Mucosa of stomach (tissue), 1 donor: Measurements from ENCODE around the gene CELF4.

Source experiments
- H3K27me3 ChIP-seq: one replicate; pipeline ENCODE4 v1.7.0; 2013; ENCODE audit warnings: mild to moderate bottlenecking, low read length; ENCODE audit not compliant: control insufficient read depth, insufficient read depth
- H3K36me3 ChIP-seq: one replicate; pipeline ENCODE4 v1.7.0; 2013; ENCODE audit warnings: low read length; ENCODE audit not compliant: control insufficient read depth, insufficient read depth
- H3K4me1 ChIP-seq: one replicate; pipeline ENCODE4 v1.7.0; 2013; ENCODE audit warnings: mild to moderate bottlenecking, low read length; ENCODE audit not compliant: control insufficient read depth, insufficient read depth
- H3K4me3 ChIP-seq: one replicate; pipeline ENCODE4 v1.7.0; 2013; ENCODE audit warnings: low read length
- H3K9ac ChIP-seq: one replicate; pipeline ENCODE4 v1.7.0; 2013; ENCODE audit warnings: mild to moderate bottlenecking, low read length, moderate library complexity
- H3K9me3 ChIP-seq: one replicate; pipeline ENCODE4 v1.7.0; 2013; ENCODE audit warnings: mild to moderate bottlenecking, low read length, moderate library complexity; ENCODE audit not compliant: control insufficient read depth
- donor health status: Pancreatic carcinoma.

The CELF4 gene

DNA sequence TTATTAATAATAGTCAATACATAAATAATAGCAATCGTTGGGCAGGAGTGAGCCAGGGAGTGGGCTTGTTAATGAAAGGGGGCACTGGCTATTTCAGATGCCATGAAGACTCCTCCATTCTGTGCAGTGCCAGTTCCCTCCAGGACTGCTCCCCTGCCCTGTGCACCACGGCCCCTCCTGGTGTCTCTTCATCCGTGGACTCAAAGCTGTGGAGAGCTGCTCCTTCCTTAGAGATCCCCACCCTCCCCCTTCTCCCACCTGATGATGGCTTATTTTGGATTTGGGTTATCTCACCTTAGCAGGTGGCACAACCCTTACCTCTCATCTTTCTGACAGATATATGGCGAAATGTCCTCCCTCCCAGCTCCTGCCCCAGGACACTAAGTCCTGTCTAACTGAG, 3.1 kb upstream of the CELF4 start:
- Histone ChIP-seq H3K27me3 (peaks cover 65% of the 10 kb centered on the region), H3K4me1 (no peaks in the 10 kb centered on the region), H3K4me3 (no peak overlapping the region), H3K36me3 (no peaks in the 10 kb centered on the region), H3K9ac (no peak overlapping the region), H3K9me3 (no peaks in the 10 kb centered on the region)

DNA sequence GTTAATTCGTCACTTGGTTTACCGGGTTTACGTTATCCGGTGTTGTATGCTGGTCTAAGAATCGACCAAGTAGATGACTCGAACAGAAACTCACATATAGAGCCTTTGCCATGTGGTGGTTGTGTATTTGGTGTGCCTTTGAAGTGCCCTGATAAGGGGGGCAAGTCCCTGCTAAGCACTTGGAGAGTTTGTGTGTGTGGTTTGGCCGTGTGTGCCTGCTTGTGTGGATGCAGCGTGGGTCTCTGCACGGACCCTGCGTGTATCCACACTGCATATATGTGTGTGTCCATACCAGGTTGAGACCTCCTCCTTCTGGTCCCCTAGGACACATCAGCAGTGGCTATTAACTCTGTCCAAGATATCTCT, 2.4 kb upstream of the CELF4 start:
- Histone ChIP-seq H3K4me1 (no peaks in the 10 kb centered on the region), H3K9me3 (no peaks in the 10 kb centered on the region), H3K4me3 (no peak overlapping the region), H3K36me3 (no peaks in the 10 kb centered on the region), H3K27me3 (peaks cover 67% of the 10 kb centered on the region), H3K9ac (no peak overlapping the region)

DNA sequence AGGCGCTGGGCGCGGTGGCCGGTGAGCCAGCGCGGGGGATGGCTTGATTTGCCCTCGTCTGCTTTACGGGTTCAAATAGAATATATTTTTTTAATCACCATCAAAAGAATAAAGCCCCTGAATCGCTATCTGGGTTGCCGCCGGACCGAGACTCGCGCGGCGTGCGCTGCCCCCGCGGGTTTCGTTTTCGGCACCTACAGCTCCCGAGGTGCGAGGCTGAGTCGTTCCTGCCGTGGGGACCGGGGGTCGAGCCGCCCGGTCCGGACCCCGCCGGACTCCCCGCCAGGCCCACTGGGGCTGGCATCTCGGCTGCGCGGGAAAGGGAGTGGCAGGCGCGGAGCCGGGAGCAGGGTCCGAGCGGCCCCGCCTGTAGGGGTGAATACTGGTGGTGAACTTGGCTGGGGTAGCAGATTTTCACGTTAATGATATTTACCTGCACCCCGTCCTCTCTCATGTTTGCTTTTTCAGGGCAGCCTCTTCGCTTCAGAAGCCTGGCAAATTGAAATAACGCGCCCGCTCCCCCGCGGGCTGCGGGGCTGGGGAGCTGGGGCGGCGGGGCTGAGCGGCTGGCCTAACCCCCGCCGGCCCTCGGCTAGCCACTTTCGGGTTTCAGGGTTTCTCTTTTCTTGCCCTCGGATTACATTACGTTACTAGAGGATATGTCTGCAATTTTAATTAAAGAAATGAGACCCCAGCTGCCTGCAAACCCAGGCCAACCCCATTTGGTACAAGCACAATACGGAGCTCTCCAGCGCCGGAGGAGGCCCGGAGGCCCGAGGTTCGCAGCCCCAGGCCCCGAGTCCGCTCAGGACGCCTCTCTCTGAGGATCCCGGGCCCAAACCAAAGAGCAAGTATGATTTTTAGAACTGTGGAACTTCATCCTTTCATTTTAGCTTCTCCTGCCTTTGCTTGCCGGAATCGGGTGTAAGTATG, 1.7 kb upstream of the CELF4 start:
- peak overlapping the region; percentile 71 for H3K4me3 ChIP-seq
- H3K9me3 ChIP-seq = no peaks in the 10 kb centered on the region
- no peaks in the 10 kb centered on the region for H3K36me3 ChIP-seq
- peak overlapping the region; percentile 8 for H3K9ac ChIP-seq
- H3K4me1 ChIP-seq = no peaks in the 10 kb centered on the region
- H3K27me3 ChIP-seq = peaks cover 67% of the 10 kb centered on the region

DNA sequence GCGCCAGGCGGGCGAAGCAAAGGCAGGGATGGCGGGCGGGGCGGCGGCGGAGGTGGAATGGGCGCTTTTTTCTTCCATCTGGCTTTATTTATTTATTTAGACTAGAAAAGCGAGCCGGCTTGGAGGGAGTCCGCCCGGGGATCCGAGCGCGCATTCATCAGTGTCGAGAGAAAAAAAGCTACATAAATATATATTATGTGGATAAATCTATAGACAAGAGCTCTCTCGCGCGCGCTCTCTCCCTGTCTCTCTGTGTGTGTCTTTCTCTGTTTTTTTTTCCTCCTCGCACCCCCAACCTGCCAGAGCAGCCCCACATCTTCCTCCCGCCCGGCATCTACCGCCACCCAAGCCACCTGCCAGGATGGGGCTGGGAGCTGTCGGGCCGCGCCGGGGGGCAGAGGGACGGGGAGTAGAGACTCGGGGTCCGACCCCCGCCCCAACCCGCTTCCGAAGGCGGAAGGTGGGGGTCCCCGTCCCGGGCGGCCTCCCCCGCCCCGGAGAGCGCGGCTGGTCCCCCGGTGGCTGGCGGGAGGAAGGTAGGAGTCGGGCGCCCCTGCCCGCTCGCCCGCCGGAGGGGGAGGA, 972 bp upstream of the CELF4 start:
- Histone ChIP-seq H3K27me3 (peaks cover 67% of the 10 kb centered on the region), H3K4me3 (peak overlapping the region; percentile 71), H3K9ac (no peak overlapping the region), H3K36me3 (no peaks in the 10 kb centered on the region), H3K4me1 (no peaks in the 10 kb centered on the region), H3K9me3 (no peaks in the 10 kb centered on the region)

DNA sequence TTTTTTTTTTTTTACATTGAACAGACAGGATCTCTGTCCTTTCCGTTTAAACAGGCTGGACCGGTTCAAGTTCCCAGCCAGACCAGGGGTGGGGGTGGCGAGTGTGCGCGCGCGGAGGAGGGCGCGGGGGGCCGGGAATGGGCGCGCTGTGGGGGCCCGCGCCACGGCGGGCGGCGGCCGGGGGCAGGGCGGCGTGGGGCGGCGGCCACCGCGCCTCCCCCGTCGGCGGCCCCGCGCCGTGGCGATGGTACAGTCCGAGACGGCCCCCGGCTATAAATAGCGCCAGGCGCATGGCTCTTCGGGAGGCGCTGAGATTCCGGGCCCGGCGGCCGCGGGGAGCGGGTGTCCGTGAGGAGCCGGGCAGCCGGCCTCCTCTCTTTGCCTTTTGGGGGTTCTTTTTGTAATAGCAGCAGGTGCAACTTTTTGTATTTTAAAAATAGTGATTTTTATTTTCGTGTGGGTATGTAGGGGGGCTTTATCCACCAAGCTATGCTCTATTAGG, 430 bp upstream of the CELF4 start:
- Histone ChIP-seq H3K27me3 (peaks cover 64% of the 10 kb centered on the region), H3K9ac (no peak overlapping the region), H3K36me3 (no peaks in the 10 kb centered on the region), H3K4me1 (no peaks in the 10 kb centered on the region), H3K9me3 (no peaks in the 10 kb centered on the region), H3K4me3 (no peak overlapping the region)

DNA sequence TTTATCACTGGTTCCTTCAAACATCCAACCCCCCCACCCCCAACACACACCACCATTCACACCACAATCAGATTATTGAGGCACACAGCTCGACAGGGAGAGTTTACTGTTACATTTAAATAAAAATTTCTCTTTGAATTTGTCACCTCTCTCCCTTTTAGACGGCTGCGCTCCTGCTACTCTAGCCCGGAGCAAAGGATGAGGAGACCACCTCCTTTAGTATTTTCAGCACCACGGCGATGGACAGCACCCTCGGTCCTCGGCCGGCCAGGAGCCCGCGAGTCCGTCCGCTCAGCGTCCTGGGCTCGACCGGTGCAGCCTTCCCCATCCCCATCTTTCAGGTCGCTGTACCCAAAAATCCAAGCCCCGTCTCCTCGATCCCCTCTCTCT, 892 bp downstream of the CELF4 start:
- no peak overlapping the region for H3K4me3 ChIP-seq
- H3K9ac ChIP-seq = no peak overlapping the region
- H3K36me3 ChIP-seq = no peaks in the 10 kb centered on the region
- H3K27me3 ChIP-seq = peaks cover 57% of the 10 kb centered on the region
- H3K4me1 ChIP-seq = no peaks in the 10 kb centered on the region
- no peaks in the 10 kb centered on the region for H3K9me3 ChIP-seq

DNA sequence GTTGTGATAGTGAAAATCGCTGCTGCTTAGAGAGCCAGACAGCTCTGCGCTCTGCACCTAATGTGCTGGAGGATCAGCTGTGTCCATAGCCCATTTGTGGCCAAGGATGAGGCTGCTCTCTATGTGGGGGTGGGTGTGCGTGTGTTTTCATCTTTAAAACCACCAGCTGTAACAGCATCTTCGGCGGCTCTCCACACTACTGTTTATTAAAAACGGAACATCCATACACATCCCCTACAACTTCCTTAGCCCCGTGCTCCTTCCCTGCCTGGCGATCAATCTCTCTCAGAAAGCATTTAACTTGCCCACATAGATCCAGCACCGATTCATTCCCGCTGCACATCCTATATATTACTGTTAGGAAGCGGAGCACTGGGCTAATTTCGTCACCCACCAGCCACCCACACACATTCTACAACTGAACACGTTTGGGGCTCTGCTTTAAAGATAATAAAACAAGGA, 1.6 kb downstream of the CELF4 start:
- Histone ChIP-seq H3K36me3 (no peaks in the 10 kb centered on the region), H3K9ac (no peak overlapping the region), H3K27me3 (peaks cover 50% of the 10 kb centered on the region), H3K4me3 (no peak overlapping the region), H3K4me1 (no peaks in the 10 kb centered on the region), H3K9me3 (no peaks in the 10 kb centered on the region)

DNA sequence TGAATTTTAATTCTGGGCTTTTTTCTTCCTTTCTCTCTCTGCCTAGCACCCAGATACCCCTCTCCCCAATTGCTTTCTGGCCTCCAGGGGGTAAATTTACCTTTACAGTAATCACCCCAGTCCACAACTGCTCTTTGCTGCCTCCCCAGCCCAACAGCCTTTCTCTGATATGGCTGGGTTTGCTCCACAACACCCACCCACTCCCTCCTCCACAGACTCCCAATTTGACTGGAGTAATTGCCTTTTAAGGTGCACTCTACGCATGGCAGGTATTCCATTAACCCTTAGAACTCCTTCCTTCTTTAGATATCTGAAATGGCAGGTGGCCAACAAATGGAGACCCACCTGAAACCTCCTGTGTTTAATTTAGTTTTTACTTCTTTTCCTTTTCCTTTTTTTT, 3.6 kb downstream of the CELF4 start:
- no peak overlapping the region for H3K4me3 ChIP-seq
- H3K27me3 ChIP-seq = peaks cover 31% of the 10 kb centered on the region
- H3K4me1 ChIP-seq = no peaks in the 10 kb centered on the region
- no peaks in the 10 kb centered on the region for H3K36me3 ChIP-seq
- no peak overlapping the region for H3K9ac ChIP-seq
- H3K9me3 ChIP-seq = no peaks in the 10 kb centered on the region

DNA sequence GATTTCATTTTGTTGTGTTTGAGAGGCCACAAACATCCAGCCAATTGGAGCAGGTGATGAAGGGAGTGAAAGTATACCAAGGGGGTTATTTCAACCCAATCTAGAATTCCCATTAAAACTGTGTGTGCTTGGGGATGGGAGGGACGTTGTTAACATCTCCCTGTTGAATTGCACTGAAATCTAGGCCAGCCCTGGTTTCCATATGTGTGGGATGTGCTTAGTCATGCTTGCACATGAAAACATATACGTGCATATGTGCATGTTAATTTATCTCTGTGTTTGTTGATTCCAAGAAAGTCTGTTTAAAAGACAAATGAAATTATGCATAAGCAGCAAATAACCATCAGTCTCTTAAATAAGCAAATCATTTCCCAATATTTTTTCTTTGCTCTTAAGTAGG, 5.6 kb downstream of the CELF4 start:
- no peaks in the 10 kb centered on the region for H3K9me3 ChIP-seq
- H3K36me3 ChIP-seq = no peaks in the 10 kb centered on the region
- H3K9ac ChIP-seq = no peak overlapping the region
- H3K4me3 ChIP-seq = no peak overlapping the region
- H3K27me3 ChIP-seq = peaks cover 15% of the 10 kb centered on the region
- H3K4me1 ChIP-seq = no peaks in the 10 kb centered on the region

DNA sequence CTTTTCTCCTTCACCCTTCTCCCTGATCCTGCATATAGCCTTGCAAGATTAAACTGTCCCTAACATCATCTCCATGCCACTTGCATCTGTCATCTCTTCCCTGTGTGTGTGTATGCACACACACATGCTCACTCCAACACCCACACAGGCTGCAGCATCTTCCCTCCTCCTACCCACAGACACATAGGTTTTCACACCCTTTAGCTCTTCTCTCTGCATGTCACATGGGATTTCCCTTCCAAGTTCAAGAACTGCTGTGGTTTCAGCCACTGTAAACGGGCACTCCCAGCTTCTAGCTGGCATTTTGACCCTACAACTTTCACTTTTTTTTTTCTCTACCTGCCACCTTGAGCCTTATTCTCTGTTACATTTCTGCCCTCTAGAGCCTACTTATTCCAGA, 6.4 kb downstream of the CELF4 start:
- Histone ChIP-seq H3K9ac (no peak overlapping the region), H3K4me3 (no peak overlapping the region), H3K4me1 (no peaks in the 10 kb centered on the region), H3K27me3 (peaks cover 7% of the 10 kb centered on the region), H3K9me3 (no peaks in the 10 kb centered on the region), H3K36me3 (no peaks in the 10 kb centered on the region)

DNA sequence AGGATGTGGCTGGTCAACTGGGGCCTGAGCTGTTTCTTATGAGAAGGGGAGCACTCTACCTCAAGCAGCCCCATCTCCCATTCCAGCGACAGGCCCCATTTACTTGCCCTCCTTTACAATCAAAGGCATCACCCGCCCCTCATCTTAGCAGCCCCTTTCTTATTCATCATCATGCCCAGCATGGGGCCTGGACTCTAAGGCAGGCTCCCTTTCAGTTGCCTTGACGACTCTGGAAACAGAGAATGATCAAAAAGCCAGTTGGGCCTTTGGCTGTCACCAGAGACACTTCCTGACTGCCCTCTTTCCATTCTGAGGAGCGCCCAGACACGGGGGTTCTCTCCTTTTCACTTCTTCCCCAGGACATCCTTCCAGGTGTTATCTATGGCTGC, 11.2 kb downstream of the CELF4 start:
- Histone ChIP-seq H3K4me3 (no peak overlapping the region), H3K9me3 (no peaks in the 10 kb centered on the region), H3K9ac (no peak overlapping the region), H3K27me3 (no peaks in the 10 kb centered on the region), H3K4me1 (no peaks in the 10 kb centered on the region), H3K36me3 (no peaks in the 10 kb centered on the region)

DNA sequence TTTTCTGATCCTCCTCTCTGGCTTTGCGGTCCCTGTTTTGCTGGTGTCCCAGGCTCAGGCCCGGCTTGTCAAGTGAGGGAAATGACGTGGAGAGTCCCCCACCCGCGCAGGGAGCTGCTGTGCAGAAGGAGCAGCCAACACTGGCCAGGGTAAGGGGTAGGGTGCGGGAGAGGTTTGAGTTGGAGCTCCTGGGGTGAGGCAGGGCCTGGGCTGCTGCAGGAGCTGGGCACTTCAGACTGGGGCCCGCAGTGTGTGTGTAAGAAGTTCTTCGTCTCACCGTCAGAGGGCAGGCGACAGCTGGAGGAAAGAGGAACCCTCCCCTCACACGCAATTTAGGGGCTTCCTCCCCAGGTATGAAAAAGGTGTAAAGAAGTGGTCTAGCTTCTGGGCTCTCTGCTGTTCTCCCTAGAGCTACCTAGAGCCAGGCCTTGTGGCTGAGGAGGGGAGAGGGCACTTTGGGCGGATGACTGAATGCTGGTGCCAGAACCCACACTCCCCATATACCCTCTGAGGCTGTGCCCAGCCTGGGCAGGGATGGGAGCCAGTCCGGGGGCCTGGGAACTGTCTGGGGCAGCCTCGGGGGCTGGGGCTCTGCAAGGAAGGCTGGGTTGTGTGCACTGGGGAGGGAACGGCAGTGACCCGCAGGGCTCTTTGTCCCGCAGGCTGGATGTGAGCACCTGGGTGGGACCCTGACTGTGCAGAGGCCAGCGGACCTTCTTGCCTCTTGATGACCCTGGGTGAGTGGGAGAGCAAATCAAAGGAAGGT, 11.8 kb downstream of the CELF4 start:
- Histone ChIP-seq H3K4me3 (no peak overlapping the region), H3K9me3 (no peaks in the 10 kb centered on the region), H3K9ac (no peak overlapping the region), H3K27me3 (no peaks in the 10 kb centered on the region), H3K4me1 (no peaks in the 10 kb centered on the region), H3K36me3 (no peaks in the 10 kb centered on the region)
